Measurements from ENCODE around the gene IFI27.
"Not testable (repeated sequence)": the region's sequence is repeated elsewhere in the genome, so short reads cannot be mapped to it uniquely, and the experiment has no call there.

Gene IFI27

GRCh38 chr14:94156143-94156542, 45.6 kb downstream of the IFI27 start:
- DNase-seq (ENCODE audit: low read depth in 2 of 2): not testable (repeated sequence)

- no peak for DNase-seq (ENCODE audit: low read depth in 2 of 2)
Measured at GRCh38 chr14:94157197-94157596, 46.7 kb downstream of the IFI27 start.

GRCh38 chr14:94158239-94158883, 47.8 kb downstream of the IFI27 start:
- DNase-seq (ENCODE audit: low read depth in 2 of 2): no peak

- no peak for DNase-seq (ENCODE audit: low read depth in 2 of 2)
Measured at GRCh38 chr14:94161058-94161457, 50.5 kb downstream of the IFI27 start.

GRCh38 chr14:94161981-94162380, 51.4 kb downstream of the IFI27 start:
- no peak for DNase-seq (ENCODE audit: low read depth in 2 of 2)

- DNase-seq (ENCODE audit: low read depth in 2 of 2): no peak
Measured at GRCh38 chr14:94162466-94162865, 51.9 kb downstream of the IFI27 start.

GRCh38 chr14:94163796-94164195, 53.3 kb downstream of the IFI27 start:
- no peak for DNase-seq (ENCODE audit: low read depth in 2 of 2)

- DNase-seq (ENCODE audit: low read depth in 2 of 2): no peak
Measured at GRCh38 chr14:94164685-94165431, 54.3 kb downstream of the IFI27 start.

GRCh38 chr14:94165744-94166143, 55.2 kb downstream of the IFI27 start:
- DNase-seq (ENCODE audit: low read depth in 2 of 2): no peak
